ENCODE data around the gene TACR1.
"Not testable (repeated sequence)": the region's sequence is repeated elsewhere in the genome, so short reads cannot be mapped to it uniquely, and the experiment has no call there.

TACR1 gene

GRCh38 chr2:75222527-75222926 lies 23.2 kb upstream of the TACR1 start:
- no peak overlapping the region for H3K4me3 ChIP-seq (ENCODE audit: low read depth, low read length)
- H3K4me1 ChIP-seq (ENCODE audit: control insufficient read depth, insufficient read depth, low read length): peaks cover 17% of the 10 kb centered on the region
- no peaks in the 10 kb centered on the region for H3K27me3 ChIP-seq (ENCODE audit: control insufficient read depth, insufficient read depth, low read length)
- H3K36me3 ChIP-seq (ENCODE audit: control insufficient read depth, insufficient read depth, low read length): no peaks in the 10 kb centered on the region
- peaks cover 2% of the 10 kb centered on the region; the same call in 1 of the 2 replicates for H3K9me3 ChIP-seq (ENCODE audit: control insufficient read depth, insufficient read depth, low read length)
- H3K27ac ChIP-seq (ENCODE audit: low read depth, low read length): no peak overlapping the region
- H3K9ac ChIP-seq (ENCODE audit: low read depth, low read length): no peak overlapping the region

GRCh38 chr2:75221862-75222261 lies 22.5 kb upstream of the TACR1 start:
- Histone ChIP-seq H3K27me3 (ENCODE audit: control insufficient read depth, insufficient read depth, low read length) (no peaks in the 10 kb centered on the region), H3K4me3 (ENCODE audit: low read depth, low read length) (no peak overlapping the region), H3K36me3 (ENCODE audit: control insufficient read depth, insufficient read depth, low read length) (no peaks in the 10 kb centered on the region), H3K9me3 (ENCODE audit: control insufficient read depth, insufficient read depth, low read length) (peaks cover 2% of the 10 kb centered on the region; the same call in 1 of the 2 replicates), H3K27ac (ENCODE audit: low read depth, low read length) (no peak overlapping the region), H3K4me1 (ENCODE audit: control insufficient read depth, insufficient read depth, low read length) (peaks cover 17% of the 10 kb centered on the region), H3K9ac (ENCODE audit: low read depth, low read length) (no peak overlapping the region)

- not testable (repeated sequence) for H3K36me3 ChIP-seq (ENCODE audit: control insufficient read depth, insufficient read depth, low read length); H3K9me3 ChIP-seq (ENCODE audit: control insufficient read depth, insufficient read depth, low read length); H3K9ac ChIP-seq (ENCODE audit: low read depth, low read length); H3K27me3 ChIP-seq (ENCODE audit: control insufficient read depth, insufficient read depth, low read length)
- H3K4me3 ChIP-seq (ENCODE audit: low read depth, low read length): peak overlapping the region; percentile 41
- H3K4me1 ChIP-seq (ENCODE audit: control insufficient read depth, insufficient read depth, low read length): peaks cover 17% of the 10 kb centered on the region
- H3K27ac ChIP-seq (ENCODE audit: low read depth, low read length): peak overlapping the region; percentile 62
Observed at GRCh38 chr2:75219213-75219612, 19.9 kb upstream of the TACR1 start.

DNA sequence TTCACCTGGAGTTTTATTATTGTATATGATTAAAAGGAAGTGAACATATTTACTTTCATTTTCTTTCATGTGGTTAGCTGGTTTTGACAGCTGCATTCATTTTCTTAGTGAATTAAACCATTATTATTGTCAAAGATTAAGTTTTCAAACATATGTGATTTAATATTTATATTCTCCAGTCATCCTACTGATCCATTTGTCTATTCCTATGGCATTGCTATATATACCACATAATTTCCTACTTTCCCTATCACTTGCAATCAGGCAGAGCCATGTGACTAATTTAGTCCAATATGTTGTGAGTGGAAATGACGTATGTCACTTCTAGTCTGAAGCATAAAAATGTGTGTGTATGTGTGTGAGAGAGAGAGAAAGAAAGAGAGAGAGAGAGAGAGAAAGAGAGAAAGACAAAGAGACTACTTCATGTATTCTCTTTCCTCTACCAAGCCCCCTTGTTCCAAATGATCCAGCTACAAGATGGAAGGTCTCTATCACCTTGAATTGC lies 12.0 kb upstream of the TACR1 start:
- Histone ChIP-seq H3K9ac (ENCODE audit: low read depth, low read length) (no peak overlapping the region), H3K27me3 (ENCODE audit: control insufficient read depth, insufficient read depth, low read length) (no peaks in the 10 kb centered on the region), H3K4me3 (ENCODE audit: low read depth, low read length) (no peak overlapping the region), H3K9me3 (ENCODE audit: control insufficient read depth, insufficient read depth, low read length) (no peaks in the 10 kb centered on the region), H3K27ac (ENCODE audit: low read depth, low read length) (no peak overlapping the region), H3K4me1 (ENCODE audit: control insufficient read depth, insufficient read depth, low read length) (peaks cover 17% of the 10 kb centered on the region), H3K36me3 (ENCODE audit: control insufficient read depth, insufficient read depth, low read length) (no peaks in the 10 kb centered on the region)

GRCh38 chr2:75210409-75210808 lies 11.1 kb upstream of the TACR1 start:
- no peak overlapping the region for H3K9ac ChIP-seq (ENCODE audit: low read depth, low read length)
- H3K27me3 ChIP-seq (ENCODE audit: control insufficient read depth, insufficient read depth, low read length): no peaks in the 10 kb centered on the region
- H3K9me3 ChIP-seq (ENCODE audit: control insufficient read depth, insufficient read depth, low read length): no peaks in the 10 kb centered on the region
- H3K36me3 ChIP-seq (ENCODE audit: control insufficient read depth, insufficient read depth, low read length): no peaks in the 10 kb centered on the region
- no peak overlapping the region for H3K4me3 ChIP-seq (ENCODE audit: low read depth, low read length)
- no peak overlapping the region for H3K27ac ChIP-seq (ENCODE audit: low read depth, low read length)
- peaks cover 17% of the 10 kb centered on the region for H3K4me1 ChIP-seq (ENCODE audit: control insufficient read depth, insufficient read depth, low read length)

- peaks cover 17% of the 10 kb centered on the region for H3K4me1 ChIP-seq (ENCODE audit: control insufficient read depth, insufficient read depth, low read length)
- H3K9me3 ChIP-seq (ENCODE audit: control insufficient read depth, insufficient read depth, low read length): no peaks in the 10 kb centered on the region
Observed at GRCh38 chr2:75208738-75209137, 9.4 kb upstream of the TACR1 start.

DNA sequence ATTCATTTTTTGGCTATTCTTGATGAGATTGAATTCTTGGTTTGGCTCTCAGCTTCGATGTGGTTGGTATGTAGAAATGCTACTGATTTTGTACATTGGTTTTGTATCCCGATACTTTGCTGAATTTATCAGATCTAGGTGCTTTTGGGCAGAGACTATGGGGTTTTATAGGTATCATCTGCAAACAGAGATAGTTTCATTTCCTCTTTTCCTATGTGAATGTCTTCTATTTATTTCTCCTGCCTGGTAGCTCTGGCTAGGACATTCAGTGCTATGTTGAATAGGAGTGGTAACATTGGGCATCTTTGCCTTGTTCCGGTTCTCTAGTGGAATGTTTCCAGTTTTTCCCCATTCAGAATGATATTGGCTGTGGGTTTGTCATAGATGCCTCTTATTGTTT lies 5.5 kb upstream of the TACR1 start:
- H3K27ac ChIP-seq (ENCODE audit: low read depth, low read length): no peak overlapping the region
- peaks cover 29% of the 10 kb centered on the region for H3K27me3 ChIP-seq (ENCODE audit: control insufficient read depth, insufficient read depth, low read length)
- no peaks in the 10 kb centered on the region for H3K9me3 ChIP-seq (ENCODE audit: control insufficient read depth, insufficient read depth, low read length)
- no peaks in the 10 kb centered on the region for H3K36me3 ChIP-seq (ENCODE audit: control insufficient read depth, insufficient read depth, low read length)
- H3K4me3 ChIP-seq (ENCODE audit: low read depth, low read length): no peak overlapping the region
- H3K9ac ChIP-seq (ENCODE audit: low read depth, low read length): no peak overlapping the region
- H3K4me1 ChIP-seq (ENCODE audit: control insufficient read depth, insufficient read depth, low read length): peaks cover 16% of the 10 kb centered on the region

More at GRCh38 chr2:75208738-75209137, 9.4 kb upstream of the TACR1 start:
- Histone ChIP-seq H3K27ac (ENCODE audit: low read depth, low read length) (no peak overlapping the region), H3K27me3 (ENCODE audit: control insufficient read depth, insufficient read depth, low read length) (no peaks in the 10 kb centered on the region), H3K36me3 (ENCODE audit: control insufficient read depth, insufficient read depth, low read length) (no peaks in the 10 kb centered on the region), H3K4me3 (ENCODE audit: low read depth, low read length) (no peak overlapping the region), H3K9ac (ENCODE audit: low read depth, low read length) (no peak overlapping the region)

- Histone ChIP-seq H3K9ac (ENCODE audit: low read depth, low read length) (no peak overlapping the region), H3K36me3 (ENCODE audit: control insufficient read depth, insufficient read depth, low read length) (no peaks in the 10 kb centered on the region), H3K4me3 (ENCODE audit: low read depth, low read length) (no peak overlapping the region), H3K9me3 (ENCODE audit: control insufficient read depth, insufficient read depth, low read length) (no peaks in the 10 kb centered on the region), H3K27me3 (ENCODE audit: control insufficient read depth, insufficient read depth, low read length) (peaks cover 54% of the 10 kb centered on the region), H3K4me1 (ENCODE audit: control insufficient read depth, insufficient read depth, low read length) (peaks cover 20% of the 10 kb centered on the region; the same call in 1 of the 2 replicates), H3K27ac (ENCODE audit: low read depth, low read length) (no peak overlapping the region)
Observed at GRCh38 chr2:75202359-75202758, 3.0 kb upstream of the TACR1 start.

DNA sequence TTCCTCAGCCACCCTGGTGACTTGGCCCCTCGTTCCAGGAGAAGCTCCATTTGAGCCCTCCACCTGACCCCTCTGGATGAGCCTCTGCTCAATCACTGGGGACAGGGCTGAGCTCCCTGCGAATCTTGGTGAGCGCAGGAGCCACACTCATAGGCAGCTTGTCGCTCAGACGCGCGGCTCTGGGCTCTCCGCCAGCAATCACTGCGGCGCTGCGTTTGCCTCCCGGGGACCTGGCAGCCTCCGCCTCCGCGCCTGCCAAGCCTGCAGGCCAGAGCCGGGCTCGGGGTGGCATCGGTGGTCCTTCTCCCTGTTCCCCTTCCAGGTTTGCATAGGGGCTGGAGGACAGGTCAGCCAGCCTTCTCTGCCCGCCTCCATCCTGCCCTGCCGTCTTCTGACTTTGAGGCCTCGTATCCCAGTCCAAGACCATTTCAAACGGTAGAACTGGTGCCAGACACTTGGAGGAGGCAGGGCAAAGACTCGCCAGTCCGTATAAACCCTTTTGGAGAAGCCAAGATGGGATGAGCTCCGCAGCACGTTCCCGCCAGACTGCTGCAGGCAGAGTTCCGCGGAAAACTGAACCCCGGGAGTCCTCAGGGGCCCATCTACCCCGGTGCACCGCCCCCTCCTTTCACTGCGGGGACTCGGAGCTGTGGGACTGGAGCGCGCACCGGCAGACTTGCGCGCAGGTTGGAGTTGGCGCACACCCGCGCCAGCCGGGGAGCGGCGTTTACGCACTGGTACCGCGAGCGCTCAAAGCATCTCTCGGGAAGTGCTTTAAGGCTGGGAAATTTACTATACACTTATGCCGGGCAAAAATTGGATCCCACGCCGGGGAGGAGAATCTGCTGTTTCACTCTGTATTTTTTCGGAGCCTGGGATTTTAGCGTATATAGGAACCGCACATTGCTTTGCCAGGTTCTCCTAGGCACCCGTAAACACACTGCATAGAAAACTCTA lies 1.1 kb upstream of the TACR1 start:
- H3K9me3 ChIP-seq (ENCODE audit: control insufficient read depth, insufficient read depth, low read length): no peaks in the 10 kb centered on the region
- H3K27me3 ChIP-seq (ENCODE audit: control insufficient read depth, insufficient read depth, low read length): peaks cover 72% of the 10 kb centered on the region
- H3K27ac ChIP-seq (ENCODE audit: low read depth, low read length): no peak overlapping the region
- H3K36me3 ChIP-seq (ENCODE audit: control insufficient read depth, insufficient read depth, low read length): no peaks in the 10 kb centered on the region
- peak overlapping the region; percentile 72 for H3K4me3 ChIP-seq (ENCODE audit: low read depth, low read length)
- peaks cover 28% of the 10 kb centered on the region; the same call in 1 of the 2 replicates for H3K4me1 ChIP-seq (ENCODE audit: control insufficient read depth, insufficient read depth, low read length)
- H3K9ac ChIP-seq (ENCODE audit: low read depth, low read length): no peak overlapping the region

- no peaks in the 10 kb centered on the region for H3K9me3 ChIP-seq (ENCODE audit: control insufficient read depth, insufficient read depth, low read length)
- peaks cover 30% of the 10 kb centered on the region for H3K4me1 ChIP-seq (ENCODE audit: control insufficient read depth, insufficient read depth, low read length)
- H3K36me3 ChIP-seq (ENCODE audit: control insufficient read depth, insufficient read depth, low read length): no peaks in the 10 kb centered on the region
- no peak overlapping the region for H3K27ac ChIP-seq (ENCODE audit: low read depth, low read length)
- H3K27me3 ChIP-seq (ENCODE audit: control insufficient read depth, insufficient read depth, low read length): peaks cover 46% of the 10 kb centered on the region
- no peak overlapping the region for H3K4me3 ChIP-seq (ENCODE audit: low read depth, low read length)
- no peak overlapping the region for H3K9ac ChIP-seq (ENCODE audit: low read depth, low read length)
Observed at GRCh38 chr2:75195076-75195691, 4.1 kb downstream of the TACR1 start.

All from HUES48 (cell line).